ENCODE measurements around the gene PPP4R4. TPM values are rescaled to one million over a fixed set of nuclear protein-coding genes. Genes with fewer than 3 reads are reported as not detected.

PPP4R4 gene
- 0.48 TPM for polyA plus RNA-seq

GRCh38 chr14:94173885-94174603 is at the start of gene PPP4R4:
TSS of gene PPP4R4 (plus strand) at chr14:94174322. CDS start at chr14:94174466, 144 bp downstream.
- H3K27me3 Mint-ChIP-seq = peaks cover 37% of the 10 kb centered on the region
- H3K36me3 Mint-ChIP-seq = no peaks in the 10 kb centered on the region
- peak within 1 kb of the TSS; percentile 81 to 91 (median 86) for H3K4me3 Mint-ChIP-seq
- H3K4me1 Mint-ChIP-seq = peaks cover 0 to 14% (median 12%) of the 10 kb centered on the region in 3 donors
- peak within 1 kb of the TSS in 2 of 3 donors; percentile 75 to 93 for H3K27ac Mint-ChIP-seq
- H3K9me3 Mint-ChIP-seq = no peaks in the 10 kb centered on the region

GRCh38 chr14:94124582-94125377 is 49.3 kb upstream of the PPP4R4 start:
- Mint-ChIP-seq H3K36me3 (peaks cover 7% of the 10 kb centered on the region), H3K4me3 (peak overlapping the region in 1 of 4 donors; percentile 48), H3K27me3 (peaks cover 15% of the 10 kb centered on the region), H3K27ac (no peak overlapping the region), H3K4me1 (peaks cover 4 to 9% (median 5%) of the 10 kb centered on the region in 3 donors), H3K9me3 (peaks cover 0 to 10% (median 3%) of the 10 kb centered on the region in 3 donors)

GRCh38 chr14:94125659-94126418 is 48.3 kb upstream of the PPP4R4 start:
- H3K27ac Mint-ChIP-seq = no peak overlapping the region
- peaks cover 11 to 13% (median 11%) of the 10 kb centered on the region in 3 donors for H3K4me1 Mint-ChIP-seq
- H3K4me3 Mint-ChIP-seq = no peak overlapping the region
- peaks cover 0 to 4% (median 0%) of the 10 kb centered on the region in 3 donors for H3K9me3 Mint-ChIP-seq
- peaks cover 8% of the 10 kb centered on the region for H3K27me3 Mint-ChIP-seq
- peaks cover 7% of the 10 kb centered on the region for H3K36me3 Mint-ChIP-seq

GRCh38 chr14:94126419-94126677 is 47.8 kb upstream of the PPP4R4 start:
- Mint-ChIP-seq H3K4me3 (no peak overlapping the region), H3K9me3 (no peaks in the 10 kb centered on the region), H3K4me1 (peaks cover 11 to 13% (median 11%) of the 10 kb centered on the region in 3 donors), H3K27me3 (peaks cover 4% of the 10 kb centered on the region), H3K36me3 (peaks cover 7% of the 10 kb centered on the region), H3K27ac (no peak overlapping the region)

GRCh38 chr14:94126800-94127199 is 47.3 kb upstream of the PPP4R4 start:
- Mint-ChIP-seq H3K4me1 (peaks cover 11 to 13% (median 11%) of the 10 kb centered on the region in 3 donors), H3K36me3 (peaks cover 5% of the 10 kb centered on the region), H3K27ac (no peak overlapping the region), H3K9me3 (no peaks in the 10 kb centered on the region), H3K4me3 (peak overlapping the region in 1 of 4 donors; percentile 10), H3K27me3 (no peaks in the 10 kb centered on the region)

GRCh38 chr14:94127330-94127729 is 46.8 kb upstream of the PPP4R4 start:
- peaks cover 1% of the 10 kb centered on the region for H3K36me3 Mint-ChIP-seq
- peak overlapping the region in 1 of 4 donors; percentile 10 for H3K4me3 Mint-ChIP-seq
- no peak overlapping the region for H3K27ac Mint-ChIP-seq
- H3K9me3 Mint-ChIP-seq = no peaks in the 10 kb centered on the region
- H3K4me1 Mint-ChIP-seq = peaks cover 11 to 14% (median 13%) of the 10 kb centered on the region in 3 donors
- H3K27me3 Mint-ChIP-seq = no peaks in the 10 kb centered on the region

- no peaks in the 10 kb centered on the region for H3K36me3 Mint-ChIP-seq
- H3K4me1 Mint-ChIP-seq = peaks cover 11 to 14% (median 13%) of the 10 kb centered on the region in 3 donors
- H3K27ac Mint-ChIP-seq = peak overlapping the region in 2 of 3 donors; percentile 23 to 24
- H3K4me3 Mint-ChIP-seq = peak overlapping the region; percentile 88 to 98 (median 94)
- no peaks in the 10 kb centered on the region for H3K27me3 Mint-ChIP-seq
- no peaks in the 10 kb centered on the region for H3K9me3 Mint-ChIP-seq
These were observed 45.8 kb upstream of the PPP4R4 start for GRCh38 chr14:94128216-94128839.

- peak within 1 kb of the TSS; percentile 88 to 98 (median 94) for H3K4me3 Mint-ChIP-seq
These were observed 44.9 kb upstream of the PPP4R4 start, which contains the start of gene IFI27L2 for GRCh38 chr14:94129111-94129757. TSS of gene IFI27L2 (minus strand) at chr14:94129604. CDS start at chr14:94129564, 40 bp downstream.

GRCh38 chr14:94129758-94130414 is 44.2 kb upstream of the PPP4R4 start:
- Mint-ChIP-seq H3K4me1 (peaks cover 11 to 14% (median 13%) of the 10 kb centered on the region in 3 donors), H3K4me3 (peak overlapping the region; percentile 88 to 98 (median 94)), H3K36me3 (no peaks in the 10 kb centered on the region), H3K9me3 (peaks cover 0 to under 1% (median 0%) of the 10 kb centered on the region in 3 donors), H3K27ac (peak overlapping the region in 2 of 3 donors; percentile 33 to 83), H3K27me3 (peaks cover 2% of the 10 kb centered on the region)

More at GRCh38 chr14:94129111-94129757, 44.9 kb upstream of the PPP4R4 start, which contains the start of gene IFI27L2:
- H3K27ac Mint-ChIP-seq = peak within 1 kb of the TSS in 2 of 3 donors; percentile 33 to 83
- no peaks in the 10 kb centered on the region for H3K9me3 Mint-ChIP-seq
- peaks cover 2% of the 10 kb centered on the region for H3K27me3 Mint-ChIP-seq
- no peaks in the 10 kb centered on the region for H3K36me3 Mint-ChIP-seq
- H3K4me1 Mint-ChIP-seq = peaks cover 11 to 14% (median 13%) of the 10 kb centered on the region in 3 donors

- Mint-ChIP-seq H3K27ac (no peak overlapping the region), H3K36me3 (no peaks in the 10 kb centered on the region), H3K27me3 (peaks cover 13% of the 10 kb centered on the region), H3K4me3 (peak overlapping the region in 2 of 4 donors; percentile 43 to 50), H3K9me3 (peaks cover 0 to 11% (median 7%) of the 10 kb centered on the region in 3 donors), H3K4me1 (peaks cover 11 to 14% (median 13%) of the 10 kb centered on the region in 3 donors)
These were observed 41.7 kb upstream of the PPP4R4 start for GRCh38 chr14:94132285-94132887.

GRCh38 chr14:94135476-94135875 is 38.6 kb upstream of the PPP4R4 start:
- Mint-ChIP-seq H3K4me3 (peak overlapping the region in 1 of 4 donors; percentile 30), H3K27ac (no peak overlapping the region), H3K9me3 (peaks cover 0 to 11% (median 7%) of the 10 kb centered on the region in 3 donors), H3K27me3 (peaks cover 13% of the 10 kb centered on the region), H3K4me1 (peaks cover 0 to 4% (median 0%) of the 10 kb centered on the region in 3 donors), H3K36me3 (no peaks in the 10 kb centered on the region)

GRCh38 chr14:94136575-94137331 is 37.4 kb upstream of the PPP4R4 start:
- Mint-ChIP-seq H3K27me3 (peaks cover 13% of the 10 kb centered on the region), H3K4me1 (peaks cover 0 to 4% (median 0%) of the 10 kb centered on the region in 3 donors), H3K9me3 (peaks cover 0 to 11% (median 7%) of the 10 kb centered on the region in 3 donors), H3K27ac (peak overlapping the region in 1 of 3 donors; percentile 23), H3K36me3 (no peaks in the 10 kb centered on the region), H3K4me3 (no peak overlapping the region)
